HepG2 (cell line): ENCODE results near the gene TMEM139. TPM values are rescaled to one million over a fixed set of nuclear protein-coding genes. Genes with fewer than 3 reads are reported as not detected.

Experiments
- ATAC-seq: fragments of 200-7000 bp; cut with Tn5 transposase; 3 replicates; pipeline ENCODE4 v1.9.1; 2020; ENCODE audit warnings: mild to moderate bottlenecking, moderate library complexity
- BruUV-seq: library from RNA; stranded (reverse); fragments of 400-500 nt; replicated peaks from 2 replicates; lab custom pipeline; 2021; lab: Mats Ljungman, UMichigan
- CTCF ChIA-PET: fragments of 300-600 bp; formaldehyde crosslinking; extraction: SDS; loops from one replicate; lab custom pipeline; 2021; ENCODE audit warnings: low total read pairs, inconsistent platforms, low intra/inter-chr PET ratio; lab: Yijun Ruan, JAX
- POLR2A ChIA-PET: fragments of 350-600 bp; sonication (Branson Sonifier 250); formaldehyde crosslinking; loops from one replicate; lab custom pipeline; 2020; ENCODE audit warnings: antibody characterized with exemption, inconsistent platforms; lab: Yijun Ruan, JAX
- DNase-seq: peaks from one replicate; pipeline ENCODE4 v3.0.0-alpha.2; 2015; ENCODE audit warnings: low spot score
- FAIRE-seq: peaks from 3 replicates; lab custom pipeline; 2011; peaks lifted over from hg19 to GRCh38; lab: Jason Lieb, UNC
- H2AFZ ChIP-seq: one replicate; pipeline ENCODE4 v1.6.1; 2011; ENCODE audit warnings: low read length, inconsistent platforms
- H3K27ac ChIP-seq: fragments of 300-600 bp; 3 replicates; pipeline ENCODE4 v1.8.0; 2011; ENCODE audit warnings: mixed run types, mild to moderate bottlenecking, mixed read lengths, low read length, inconsistent platforms; ENCODE audit not compliant: insufficient read depth; ENCODE audit errors: extremely low read length
- H3K27me3 ChIP-seq, 2 experiments: fragments of 200-600 bp in 1 of 2; 2 replicates in 1 of 2; 3 replicates in 1 of 2; pipeline versions ENCODE4 v1.6.0 to v1.8.0; 2011; ENCODE audit warnings: low read length in 2 of 2, mild to moderate bottlenecking in 2 of 2, moderate library complexity in 2 of 2, inconsistent platforms in 1 of 2; ENCODE audit not compliant: insufficient read depth in 2 of 2, control insufficient read depth in 1 of 2
- H3K36me3 ChIP-seq, 2 experiments: fragments of 200-600 bp in 1 of 2; replicated peaks in 1 of 2; 2 replicates in 1 of 2; 3 replicates in 1 of 2; pipeline versions ENCODE4 v1.5.1 to v1.8.0; 2011; ENCODE audit warnings: low read length in 2 of 2, inconsistent platforms in 1 of 2; ENCODE audit not compliant: insufficient read depth in 2 of 2, control insufficient read depth in 1 of 2
- H3K4me1 ChIP-seq: 2 replicates; pipeline ENCODE4 v1.5.1; 2012; ENCODE audit warnings: low read length, inconsistent platforms; ENCODE audit not compliant: insufficient read depth
- H3K4me2 ChIP-seq: 2 replicates; pipeline ENCODE4 v1.6.0; 2011; ENCODE audit warnings: low read depth, low read length, inconsistent platforms
- H3K4me3 ChIP-seq, 3 experiments: fragments of 200-600 bp in 1 of 3; sonication (generic), shearing (Covaris generic) in 1 of 3; replicated peaks in 1 of 3; 2 replicates each; pipeline ENCODE4 v1.5.1; 2011 to 2016; ENCODE audit warnings: low read length in 3 of 3, inconsistent platforms in 2 of 3, low read depth in 2 of 3, mild to moderate bottlenecking in 2 of 3, control low read depth in 1 of 3, mixed read lengths in 1 of 3; ENCODE audit not compliant: insufficient read depth in 1 of 3
- H3K79me2 ChIP-seq: one replicate; pipeline ENCODE4 v1.6.1; 2011; ENCODE audit warnings: low read length, inconsistent platforms; ENCODE audit not compliant: insufficient read depth
- H3K9ac ChIP-seq: 2 replicates; pipeline ENCODE4 v1.6.0; 2011; ENCODE audit warnings: mild to moderate bottlenecking, low read depth, low read length, inconsistent platforms; ENCODE audit not compliant: insufficient read depth
- H3K9me3 ChIP-seq: 2 replicates; pipeline ENCODE4 v1.5.1; 2012; ENCODE audit warnings: mild to moderate bottlenecking, low read length
- H4K20me1 ChIP-seq: 2 replicates; pipeline ENCODE4 v1.6.0; 2011; ENCODE audit warnings: inconsistent platforms, mild to moderate bottlenecking, low read length, moderate library complexity; ENCODE audit not compliant: insufficient read depth
- USF2 ChIP-seq, 2 experiments: sonication (generic) in 1 of 2; formaldehyde crosslinking in 1 of 2; IDR thresholded peaks; 2 replicates each; pipeline versions ENCODE4 v1.5.1 to v1.6.1; 2011 to 2020; ENCODE audit warnings: borderline replicate concordance in 1 of 2, low read depth in 1 of 2, low read length in 1 of 2, mild to moderate bottlenecking in 1 of 2, missing genetic modification reagents in 1 of 2, moderate library complexity in 1 of 2
- ZFP37 ChIP-seq: sonication (generic); formaldehyde crosslinking; IDR thresholded peaks from 2 replicates; pipeline ENCODE4 v1.4.0; 2020; ENCODE audit warnings: missing genetic modification reagents, borderline replicate concordance
- ZNF768 ChIP-seq: sonication (generic); formaldehyde crosslinking; IDR thresholded peaks from 2 replicates; pipeline ENCODE4 v1.4.0; 2020; ENCODE audit warnings: missing genetic modification reagents
- whole genome bisulfite sequencing: methylation state at CpG from one replicate; pipeline ENCODE4 v1.1.6; 2017; ENCODE audit warnings: low lambda C conversion rate; 5-methylcytosine and 5-hydroxymethylcytosine counted together
- in situ Hi-C: cut with HindIII; loops from 2 replicates; pipeline ENCODE4 v1.10.0; 2017; ENCODE audit warnings: low pct_unique_long_range_greater_than_20kb; ENCODE audit not compliant: extremely low pct_ligation_motif_present
- intact Hi-C: fragments of 100-400 bp; cut with micrococcal nuclease; formaldehyde crosslinking; loops from one replicate; pipeline ENCODE4 v1.10.0; 2022; ENCODE audit not compliant: unreplicated experiment
- polyA plus RNA-seq, 8 experiments: library from polyadenylated mRNA; depleted of rRNA in 3 of 8; stranded (reverse) in 7 of 8; unstranded in 1 of 8; fragments of >200 nt; fragmentation: Illumina TruSeq in 4 of 8; extraction: Trizol in 4 of 8; gene quantifications; 2 replicates each; pipeline versions ENCODE4 v1.2.1 to v1.2.3, GENCODE V29; 2011 to 2016; ENCODE audit warnings: low read depth in 4 of 8, missing spikeins in 1 of 8, mixed read lengths in 1 of 8; ENCODE audit not compliant: insufficient read depth in 1 of 8
- total RNA-seq, 5 experiments: library from RNA; depleted of rRNA; stranded (reverse); fragments of >200 nt; fragmentation: Illumina TruSeq; extraction: Trizol; gene quantifications; 2 replicates each; pipeline ENCODE4 v1.2.3, GENCODE V29; 2016; ENCODE audit warnings: low read depth in 1 of 5

TMEM139 gene
- total and polyA plus RNA-seq, 2 of the 13 experiments (the other 11 are each of a cell fraction or from before 2014, with no cell fraction given) = 7.9 to 14.0 TPM

DNA sequence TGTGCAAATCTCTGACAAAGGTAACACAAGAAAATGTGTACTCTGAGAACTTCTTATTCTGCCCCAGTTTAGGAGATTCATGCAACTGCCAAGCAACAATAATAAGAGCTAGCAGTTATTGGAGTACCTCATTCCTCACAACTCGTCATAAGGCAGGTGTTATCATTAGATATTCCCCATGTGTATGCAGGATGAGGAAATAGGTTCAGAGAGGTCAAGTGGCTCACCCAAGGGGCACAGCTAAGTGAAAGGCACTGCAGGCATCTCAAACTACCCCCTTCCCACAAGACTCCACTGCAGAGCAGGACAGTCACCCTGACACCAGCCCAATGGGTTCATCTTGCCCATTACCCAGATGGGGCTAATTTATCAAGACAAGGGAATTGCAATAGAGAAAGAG, 22.9 kb upstream of the TMEM139 start:
- TF ChIP-seq ZNF768 (CRISPR knock-in tag) = peak; percentile 52; the same call in 1 of the 2 replicates
- no peak for TF ChIP-seq ZFP37 (CRISPR knock-in tag)
- TF ChIP-seq USF2 (IDR thresholded peaks at IDR 0.05; ENCODE audit: low read depth, low read length) = no peak
- TF ChIP-seq USF2 (CRISPR knock-in tag; IDR thresholded peaks at IDR 0.05; ENCODE audit: borderline replicate concordance) = no peak
- no peak overlapping the region for H3K4me3 ChIP-seq
- no peaks in the 10 kb centered on the region; a peak in 1 of 5 replicates for H3K27me3 ChIP-seq
- peaks cover 12% of the 10 kb centered on the region for H3K79me2 ChIP-seq
- intact Hi-C loops (loop anchor here (2.0 kb wide), 2 partner anchors 13 to 23 kb away; partner anchors contain the start of gene TMEM139), in situ Hi-C loops (no loop called here)
- CTCF ChIA-PET = no interaction called here
- no peaks in the 10 kb centered on the region for H3K9me3 ChIP-seq
- POLR2A ChIA-PET = interaction anchor here (1.6 to 2.4 kb wide), 3 partner anchors 11 to 21 kb away, joined by 4 to 26 read pairs (median 21); no protein-coding TSS in a partner anchor
- H2AFZ ChIP-seq = no peak overlapping the region
- peaks cover 0 to 2% of the 10 kb centered on the region in 2 experiments; a peak in 2 of 5 replicates for H3K36me3 ChIP-seq
- no peak overlapping the region for H3K27ac ChIP-seq
- no peak overlapping the region for H3K9ac ChIP-seq
- H3K4me2 ChIP-seq = no peak overlapping the region
- ATAC-seq (no peak), DNase-seq (no peak), FAIRE-seq (no peak)
- H3K4me1 ChIP-seq = peaks cover 41% of the 10 kb centered on the region
- WGBS = 50% methylated on average over 1 of the region's 1 CpG
- H4K20me1 ChIP-seq = no peaks in the 10 kb centered on the region
- no TSS peak for BruUV-seq
